Astrocyte of the cerebellum (primary cell): Measurements from ENCODE around the gene MYRIP.

ENCODE experiments used
- DNase-seq: peaks from one replicate; pipeline ENCODE4 v3.0.0-alpha.2; 2011; ENCODE audit warnings: low read depth
- H3K4me3 ChIP-seq: 2 replicates; pipeline ENCODE4 v1.5.1; 2011; ENCODE audit warnings: mild to moderate bottlenecking, low read depth, low read length, moderate library complexity
- CTCF ChIP-seq: IDR thresholded peaks from 2 replicates; pipeline ENCODE4 v1.5.1; 2012; ENCODE audit warnings: low read length, low read depth, moderate library complexity, mild to moderate bottlenecking; ENCODE audit errors: missing control alignments
- in situ Hi-C: cut with HindIII; loops from 2 replicates; pipeline ENCODE4 v1.10.0; 2017; ENCODE audit warnings: low sequenced_read_pairs

MYRIP gene

GRCh38 chr3:40179016-40179415, 369.6 kb downstream of the MYRIP start:
- TF ChIP-seq CTCF, result peak; percentile 79
- no peak overlapping the region for H3K4me3 ChIP-seq
- in situ Hi-C loops, result no loop called here
- peak; percentile 59 for DNase-seq

- TF ChIP-seq CTCF, result no peak
- H3K4me3 ChIP-seq, result no peak overlapping the region
- DNase-seq, result no peak
- in situ Hi-C loops, result no loop called here
These were observed 371.8 kb downstream of the MYRIP start for GRCh38 chr3:40181182-40181581.

GRCh38 chr3:40185029-40185695, 375.8 kb downstream of the MYRIP start:
- no peak overlapping the region for H3K4me3 ChIP-seq
- DNase-seq, result no peak
- TF ChIP-seq CTCF, result no peak
- in situ Hi-C loops, result no loop called here

- no peak for DNase-seq
- in situ Hi-C loops, result no loop called here
- no peak for TF ChIP-seq CTCF
- H3K4me3 ChIP-seq, result no peak overlapping the region
These were observed 377.1 kb downstream of the MYRIP start for GRCh38 chr3:40186508-40186907.

- DNase-seq, result no peak
- in situ Hi-C loops, result no loop called here
- H3K4me3 ChIP-seq, result no peak overlapping the region
- no peak for TF ChIP-seq CTCF
These were observed 378.5 kb downstream of the MYRIP start for GRCh38 chr3:40187945-40188344.

GRCh38 chr3:40189118-40189517, 379.7 kb downstream of the MYRIP start:
- no peak for TF ChIP-seq CTCF
- in situ Hi-C loops, result no loop called here
- no peak for DNase-seq
- no peak overlapping the region for H3K4me3 ChIP-seq
